ENCODE results near the gene WDR74. TPM values are rescaled to one million over a fixed set of nuclear protein-coding genes. Genes with fewer than 3 reads are reported as not detected.
A peak's percentile ranks its signal among the peaks of the same experiment; 100 is the strongest.
"Not testable (repeated sequence)": the region's sequence is repeated elsewhere in the genome, so short reads cannot be mapped to it uniquely, and the experiment has no call there.

The WDR74 gene
- total RNA-seq, 5 donors from 2014 or later (not counting 1 experiment from before 2014, with no cell fraction given) = 91.3 to 239 (median 103) TPM

- POLR2A ChIA-PET = interaction anchor here in 1 of 2 donors (0.6 kb wide), 1 partner anchor 51 kb away, joined by 5 read pairs; no protein-coding TSS in a partner anchor
- 82% methylated on average over 1 of the region's 3 CpGs for WGBS (ENCODE audit: insufficient coverage)
- no peak overlapping the region for H3K27ac Mint-ChIP-seq
Observed at GRCh38 chr11:62846177-62846576, 6.8 kb upstream of the WDR74 start.

GRCh38 chr11:62844154-62844553, 4.8 kb upstream of the WDR74 start:
- Histone ChIP-seq H3K27ac (ENCODE audit: low read length) (no peak overlapping the region), H3K9me3 (no peaks in the 10 kb centered on the region), H3K4me3 (ENCODE audit: control insufficient read depth in 1 of 2, extremely low read depth in 1 of 2, low read length in 1 of 2) (no peak overlapping the region), H3K36me3 (ENCODE audit: control insufficient read depth in 2 of 2, extremely low read depth in 1 of 2, insufficient read depth in 1 of 2, low read length in 1 of 2) (no peaks in the 10 kb centered on the region), H3K4me1 (ENCODE audit: control insufficient read depth in 1 of 2, extremely low read depth in 1 of 2, insufficient read depth in 2 of 2, low read length in 2 of 2) (peaks cover 4 to 24% of the 10 kb centered on the region in 2 experiments), H3K27me3 (replicated peaks in 1 of 2; ENCODE audit: control insufficient read depth in 2 of 2, extremely low read depth in 1 of 2, insufficient read depth in 2 of 2, low read length in 1 of 2) (no peaks in the 10 kb centered on the region)
- ATAC-seq (replicated peaks in 1 of 4) = no peak
- Mint-ChIP-seq H3K4me1 (peaks cover 7 to 15% (median 10%) of the 10 kb centered on the region in 3 donors), H3K36me3 (peaks cover 3% of the 10 kb centered on the region), H3K27ac (no peak overlapping the region), H3K4me3 (no peak overlapping the region), H3K27me3 (no peaks in the 10 kb centered on the region), H3K9me3 (no peaks in the 10 kb centered on the region)
- no peak for DNase-seq
- POLR2A ChIA-PET = interaction anchor here (0.6 to 1.1 kb wide), 3 partner anchors 10 to 107 kb away, joined by 3 to 4 read pairs (median 3); no protein-coding TSS in a partner anchor
- CTCF ChIA-PET = no interaction called here
- WGBS (ENCODE audit: insufficient coverage) = 100% methylated on average over 2 of the region's 3 CpGs

More at GRCh38 chr11:62846177-62846576, 6.8 kb upstream of the WDR74 start:
- DNase-seq = no peak
- peaks cover 0 to 11% (median 1%) of the 10 kb centered on the region in 3 donors for H3K4me1 Mint-ChIP-seq
- Histone ChIP-seq H3K4me1 (ENCODE audit: control insufficient read depth in 1 of 2, extremely low read depth in 1 of 2, insufficient read depth in 2 of 2, low read length in 2 of 2) (peaks cover 4 to 20% of the 10 kb centered on the region in 2 experiments), H3K27me3 (replicated peaks in 1 of 2; ENCODE audit: control insufficient read depth in 2 of 2, extremely low read depth in 1 of 2, insufficient read depth in 2 of 2, low read length in 1 of 2) (no peaks in the 10 kb centered on the region), H3K36me3 (ENCODE audit: control insufficient read depth in 2 of 2, extremely low read depth in 1 of 2, insufficient read depth in 1 of 2, low read length in 1 of 2) (no peaks in the 10 kb centered on the region), H3K27ac (ENCODE audit: low read length) (no peak overlapping the region), H3K9me3 (no peaks in the 10 kb centered on the region), H3K4me3 (ENCODE audit: control insufficient read depth in 1 of 2, extremely low read depth in 1 of 2, low read length in 1 of 2) (no peak overlapping the region)
- no peak overlapping the region for H3K4me3 Mint-ChIP-seq
- no peaks in the 10 kb centered on the region for H3K36me3 Mint-ChIP-seq
- CTCF ChIA-PET = no interaction called here
- no peak for ATAC-seq (replicated peaks in 1 of 4)
- H3K27me3 Mint-ChIP-seq = no peaks in the 10 kb centered on the region
- no peaks in the 10 kb centered on the region for H3K9me3 Mint-ChIP-seq

- ATAC-seq (replicated peaks in 1 of 4) (no peak), DNase-seq (no peak)
- ChIA-PET POLR2A (no interaction called here), CTCF (no interaction called here)
- H3K4me1 ChIP-seq (ENCODE audit: control insufficient read depth in 1 of 2, extremely low read depth in 1 of 2, insufficient read depth in 2 of 2, low read length in 2 of 2) = peaks cover 4 to 30% of the 10 kb centered on the region in 2 experiments
- Mint-ChIP-seq H3K27ac (peak overlapping the region in 1 of 2 donors; percentile 65), H3K27me3 (no peaks in the 10 kb centered on the region), H3K9me3 (no peaks in the 10 kb centered on the region), H3K4me1 (peaks cover 8 to 18% (median 13%) of the 10 kb centered on the region in 3 donors), H3K36me3 (peaks cover 3% of the 10 kb centered on the region), H3K4me3 (peak overlapping the region in 1 of 3 donors; percentile 29)
- WGBS (ENCODE audit: insufficient coverage) = 100% methylated on average over 2 of the region's 3 CpGs
- no peaks in the 10 kb centered on the region for H3K9me3 ChIP-seq
- H3K27ac ChIP-seq (ENCODE audit: low read length) = no peak overlapping the region
- H3K27me3 ChIP-seq (replicated peaks in 1 of 2; ENCODE audit: control insufficient read depth in 2 of 2, extremely low read depth in 1 of 2, insufficient read depth in 2 of 2, low read length in 1 of 2) = no peaks in the 10 kb centered on the region
- no peaks in the 10 kb centered on the region for H3K36me3 ChIP-seq (ENCODE audit: control insufficient read depth in 2 of 2, extremely low read depth in 1 of 2, insufficient read depth in 1 of 2, low read length in 1 of 2)
- H3K4me3 ChIP-seq (ENCODE audit: control insufficient read depth in 1 of 2, extremely low read depth in 1 of 2, low read length in 1 of 2) = no peak overlapping the region
Observed at GRCh38 chr11:62843466-62843865, 4.1 kb upstream of the WDR74 start.

GRCh38 chr11:62842891-62843290, 3.5 kb upstream of the WDR74 start:
- peaks cover 9 to 18% (median 13%) of the 10 kb centered on the region in 3 donors for H3K4me1 Mint-ChIP-seq
- H3K9me3 ChIP-seq; H3K9me3 Mint-ChIP-seq; H3K36me3 Mint-ChIP-seq; ATAC-seq (replicated peaks in 1 of 4); DNase-seq; H3K27me3 ChIP-seq (replicated peaks in 1 of 2; ENCODE audit: control insufficient read depth in 2 of 2, extremely low read depth in 1 of 2, insufficient read depth in 2 of 2, low read length in 1 of 2); H3K36me3 ChIP-seq (ENCODE audit: control insufficient read depth in 2 of 2, extremely low read depth in 1 of 2, insufficient read depth in 1 of 2, low read length in 1 of 2); H3K27me3 Mint-ChIP-seq; H3K27ac Mint-ChIP-seq; H3K4me3 Mint-ChIP-seq: not testable (repeated sequence)
- Histone ChIP-seq H3K4me1 (ENCODE audit: control insufficient read depth in 1 of 2, extremely low read depth in 1 of 2, insufficient read depth in 2 of 2, low read length in 2 of 2) (peaks cover 4 to 36% of the 10 kb centered on the region in 2 experiments), H3K27ac (ENCODE audit: low read length) (peak overlapping the region; percentile 100), H3K4me3 (ENCODE audit: control insufficient read depth in 1 of 2, extremely low read depth in 1 of 2, low read length in 1 of 2) (peak overlapping the region; percentile 54 to 61)
- CTCF ChIA-PET = interaction anchor here in 1 of 2 donors (1.0 kb wide), 1 partner anchor 11 kb away, joined by 3 read pairs; no protein-coding TSS in a partner anchor
- WGBS (ENCODE audit: insufficient coverage) = 92% methylated on average over 5 of the region's 9 CpGs
- POLR2A ChIA-PET = interaction anchor here (0.6 to 1.1 kb wide), 6 partner anchors 10 to 23 kb away, joined by 3 to 7 read pairs (median 4); no protein-coding TSS in a partner anchor

GRCh38 chr11:62842171-62842741, 2.9 kb upstream of the WDR74 start:
- H3K27me3 ChIP-seq (replicated peaks in 1 of 2; ENCODE audit: control insufficient read depth in 2 of 2, extremely low read depth in 1 of 2, insufficient read depth in 2 of 2, low read length in 1 of 2) = no peaks in the 10 kb centered on the region
- peak overlapping the region; percentile 100 for H3K27ac ChIP-seq (ENCODE audit: low read length)
- peaks cover 0 to 6% of the 10 kb centered on the region in 2 donors for H3K36me3 ChIP-seq (ENCODE audit: control insufficient read depth in 2 of 2, extremely low read depth in 1 of 2, insufficient read depth in 1 of 2, low read length in 1 of 2)
- ChIA-PET CTCF (interaction anchor here in 1 of 2 donors (1.0 kb wide), 1 partner anchor 12 kb away, joined by 3 read pairs; no protein-coding TSS in a partner anchor), POLR2A (interaction anchor here (0.6 to 3.0 kb wide), 11 partner anchors 10 to 177 kb away, joined by 3 to 71 read pairs (median 5); partner anchors contain the start of genes C11orf98 (in 1 of the 2), CSKMT (in 1 of the 2) and SLC3A2 (in 1 of the 2))
- H3K4me1 ChIP-seq (ENCODE audit: control insufficient read depth in 1 of 2, extremely low read depth in 1 of 2, insufficient read depth in 2 of 2, low read length in 2 of 2) = peaks cover 4 to 41% of the 10 kb centered on the region in 2 experiments
- H3K9me3 ChIP-seq = no peaks in the 10 kb centered on the region
- no peak overlapping the region for H3K27ac Mint-ChIP-seq
- ATAC-seq (replicated peaks in 1 of 4) (peak in 3 of 4 experiments; percentile 1 to 3 (median 2)), DNase-seq (peak in 14 of 35 experiments; percentile 7 to 72 (median 24))
- H3K4me3 ChIP-seq (ENCODE audit: control insufficient read depth in 1 of 2, extremely low read depth in 1 of 2, low read length in 1 of 2) = peak overlapping the region; percentile 54 to 61
- peaks cover 15 to 23% (median 18%) of the 10 kb centered on the region in 3 donors for H3K4me1 Mint-ChIP-seq
- no peaks in the 10 kb centered on the region for H3K27me3 Mint-ChIP-seq
- no peaks in the 10 kb centered on the region for H3K9me3 Mint-ChIP-seq
- peaks cover 7% of the 10 kb centered on the region for H3K36me3 Mint-ChIP-seq
- 1% methylated on average over 30 of the region's 30 CpGs for WGBS (ENCODE audit: insufficient coverage)
- H3K4me3 Mint-ChIP-seq = no peak overlapping the region

- H3K27me3 ChIP-seq (replicated peaks in 1 of 2; ENCODE audit: control insufficient read depth in 2 of 2, extremely low read depth in 1 of 2, insufficient read depth in 2 of 2, low read length in 1 of 2) = no peaks in the 10 kb centered on the region
- CTCF ChIA-PET = interaction anchor here in 1 of 2 donors (0.9 to 1.8 kb wide), 5 partner anchors 12 to 88 kb away, joined by 3 to 19 read pairs (median 3); partner anchors contain the start of genes TMEM179B and ZBTB3
- H3K9me3 ChIP-seq = no peaks in the 10 kb centered on the region
- H3K4me1 ChIP-seq (ENCODE audit: control insufficient read depth in 1 of 2, extremely low read depth in 1 of 2, insufficient read depth in 2 of 2, low read length in 2 of 2) = peaks cover 4 to 41% of the 10 kb centered on the region in 2 experiments
- POLR2A ChIA-PET = interaction anchor here (0.6 to 3.0 kb wide), 21 partner anchors 9 to 878 kb away, joined by 3 to 71 read pairs (median 6); partner anchors contain the start of genes STX5 (in 2 of the 2), C11orf98 (in 1 of the 2), CSKMT (in 1 of the 2) and HNRNPUL2 (in 1 of the 2)
- Mint-ChIP-seq H3K36me3 (peaks cover 9% of the 10 kb centered on the region), H3K27me3 (no peaks in the 10 kb centered on the region), H3K27ac (no peak overlapping the region), H3K4me3 (no peak overlapping the region), H3K4me1 (peaks cover 15 to 22% (median 19%) of the 10 kb centered on the region in 3 donors), H3K9me3 (no peaks in the 10 kb centered on the region)
- H3K4me3 ChIP-seq (ENCODE audit: control insufficient read depth in 1 of 2, extremely low read depth in 1 of 2, low read length in 1 of 2) = peak overlapping the region; percentile 54 to 91
- DNase-seq = peak; percentile 59 to 92 (median 83)
- H3K36me3 ChIP-seq (ENCODE audit: control insufficient read depth in 2 of 2, extremely low read depth in 1 of 2, insufficient read depth in 1 of 2, low read length in 1 of 2) = peaks cover 0 to 11% of the 10 kb centered on the region in 2 donors
- 0% methylated on average over 13 of the region's 33 CpGs for WGBS (ENCODE audit: insufficient coverage)
- peak; percentile 56 to 65 (median 60) for ATAC-seq (replicated peaks in 1 of 4)
- H3K27ac ChIP-seq (ENCODE audit: low read length) = peak overlapping the region; percentile 100
Observed at GRCh38 chr11:62841361-62842170, 2.2 kb upstream of the WDR74 start.
